Stimulated activated naive CD8-positive, alpha-beta T cell treated with anti-CD3 and anti-CD28 coated beads, Interleukin-15, Interleukin-2, amounts not matched to agents 100 ng/mL and 50 ng/mL, for 24 hours (primary cell): Measurements from ENCODE around the gene GOLT1A.

Source experiments
- H3K27ac Mint-ChIP-seq: one replicate; pipeline ENCODE4 v1.8.0; 2021; ENCODE audit warnings: mild to moderate bottlenecking, mixed read lengths
- H3K27me3 Mint-ChIP-seq: one replicate; pipeline ENCODE4 v1.8.0; 2021; ENCODE audit warnings: mixed read lengths
- H3K36me3 Mint-ChIP-seq: one replicate; pipeline ENCODE4 v1.8.0; 2021; ENCODE audit warnings: low read depth, mixed read lengths
- H3K4me1 Mint-ChIP-seq: one replicate; pipeline ENCODE4 v1.8.0; 2021; ENCODE audit warnings: low read depth, mixed read lengths
- H3K4me3 Mint-ChIP-seq: one replicate; pipeline ENCODE4 v1.8.0; 2021; ENCODE audit warnings: mild to moderate bottlenecking, mixed read lengths
- H3K9me3 Mint-ChIP-seq: one replicate; pipeline ENCODE4 v1.8.0; 2021; ENCODE audit warnings: mixed read lengths

GOLT1A gene

DNA sequence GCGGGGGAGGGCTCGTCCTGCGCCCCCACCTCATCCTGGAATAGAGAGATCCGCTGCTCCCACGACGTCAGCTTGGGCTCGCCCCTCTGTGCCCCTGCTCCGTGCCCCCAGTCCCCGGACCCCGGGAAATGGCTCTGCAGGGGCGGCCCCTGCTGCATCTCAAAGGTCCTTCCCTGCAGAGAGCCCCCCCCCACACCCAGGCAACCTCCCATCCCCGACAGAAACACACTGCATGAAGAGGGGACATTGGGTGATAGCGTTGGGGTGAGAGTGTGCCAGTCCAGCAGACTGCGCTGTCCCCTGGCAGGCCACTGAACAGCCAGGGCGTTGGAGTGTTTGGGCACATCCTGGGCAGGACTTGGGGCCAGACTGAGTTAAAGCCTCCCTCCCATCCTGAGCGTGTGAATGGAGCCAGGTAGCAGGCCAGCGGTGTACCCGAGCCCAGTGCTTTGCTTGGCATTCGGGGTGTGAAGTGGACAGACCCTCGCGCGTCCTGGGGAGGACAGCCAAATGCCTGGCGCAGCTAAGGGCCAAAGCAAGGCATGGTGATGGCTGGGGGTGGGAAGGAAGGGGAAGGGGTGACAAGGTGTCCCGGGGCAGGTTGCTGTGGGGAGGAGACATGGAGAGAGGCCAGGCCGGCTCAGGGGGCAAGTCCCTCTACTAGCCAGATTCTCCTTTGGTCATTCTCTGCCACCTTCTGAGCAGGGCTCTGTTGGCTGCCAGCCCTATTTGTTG lies 61.3 kb downstream of the GOLT1A start:
- Mint-ChIP-seq H3K9me3 (no peaks in the 10 kb centered on the region), H3K4me3 (peak overlapping the region; percentile 67), H3K27ac (no peak overlapping the region), H3K36me3 (no peaks in the 10 kb centered on the region), H3K4me1 (peaks cover 6% of the 10 kb centered on the region), H3K27me3 (no peaks in the 10 kb centered on the region)

DNA sequence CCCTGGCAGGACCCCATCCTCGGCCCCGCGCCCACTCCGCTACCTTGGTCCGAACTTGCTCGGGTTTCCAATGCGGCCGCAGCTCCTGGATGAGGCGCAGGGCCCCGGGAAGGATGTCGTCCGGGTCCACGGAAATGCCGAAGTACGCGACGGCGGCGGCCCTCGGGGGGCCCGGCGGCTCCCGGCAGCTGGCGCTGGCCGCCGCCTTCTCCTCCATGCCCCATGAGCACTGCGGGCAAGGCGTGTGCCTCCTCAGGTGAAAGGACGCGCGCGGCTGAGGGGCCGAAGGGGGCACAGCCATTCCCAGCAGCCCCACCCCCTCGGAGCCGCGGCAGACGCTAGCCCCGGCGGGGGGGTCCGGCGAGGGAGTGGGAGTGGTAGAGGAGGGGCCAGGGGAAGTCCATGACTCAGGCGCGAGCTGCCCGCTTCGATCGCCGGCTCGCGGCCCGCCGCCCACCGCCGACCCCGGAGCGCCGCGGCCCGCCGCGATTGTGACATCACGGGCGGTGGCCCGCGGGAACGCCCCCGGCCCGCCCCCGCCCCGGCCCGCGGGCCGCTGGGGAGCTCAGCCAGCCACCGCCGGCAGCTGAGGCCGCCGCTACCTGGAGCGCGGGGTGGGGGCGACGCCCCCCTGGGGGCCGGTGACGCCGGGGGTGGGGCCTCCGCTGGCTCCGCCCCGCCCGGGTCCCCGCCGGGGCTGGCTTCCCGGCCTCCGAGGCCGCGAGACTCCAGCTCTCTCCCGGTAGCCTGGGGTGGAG lies 62.1 kb downstream of the GOLT1A start, which contains the start of gene ETNK2:
TSS of gene ETNK2 (minus strand) at position 493 of the 758 bp plus-strand sequence. CDS start at position 301, 192 bp downstream.
- Mint-ChIP-seq H3K27ac (no peak within 1 kb of the TSS), H3K4me3 (peak within 1 kb of the TSS; percentile 67), H3K27me3 (no peaks in the 10 kb centered on the region)

DNA sequence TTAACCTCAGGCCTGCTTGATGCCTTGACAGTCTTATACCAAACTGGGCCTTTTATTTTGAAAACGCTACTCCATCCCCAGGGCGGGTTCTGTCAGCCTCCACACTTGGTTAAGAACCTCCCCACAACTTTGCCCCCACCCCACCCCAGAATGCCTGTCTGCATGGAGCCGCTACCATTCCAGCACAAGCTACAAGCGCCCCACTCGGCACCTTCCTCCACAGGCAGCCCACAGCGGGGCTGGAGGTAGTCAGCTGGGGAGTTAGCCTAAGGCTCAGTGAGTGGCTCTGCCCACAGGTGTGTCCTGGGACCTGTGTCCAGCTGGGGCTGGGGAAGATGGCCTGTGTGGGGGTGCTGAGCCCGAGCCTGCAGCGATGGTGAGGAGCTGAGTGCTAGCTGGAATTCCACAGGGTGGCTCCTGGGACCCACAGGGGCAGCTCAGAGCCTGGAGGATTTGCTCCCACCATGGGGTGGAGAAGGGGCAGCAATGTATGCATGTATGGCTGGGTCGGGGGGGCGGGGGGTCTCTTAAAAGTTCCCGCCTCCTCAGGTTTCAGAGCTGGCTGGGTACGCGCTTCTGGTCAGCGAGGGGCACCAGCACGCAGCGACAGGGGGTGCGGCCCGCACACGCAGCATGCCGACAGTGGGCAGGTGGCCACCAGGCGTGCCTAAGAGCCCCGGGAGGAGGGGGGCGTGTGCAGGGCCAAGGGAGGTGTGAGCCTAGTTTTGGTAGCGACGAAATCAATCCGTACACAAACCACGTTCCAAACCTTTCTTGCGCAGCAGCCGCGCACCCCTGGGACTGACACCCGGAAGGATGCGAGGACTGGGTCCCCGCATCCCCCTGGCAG lies 62.9 kb downstream of the GOLT1A start:
- H3K4me3 Mint-ChIP-seq: peak overlapping the region; percentile 2
- no peaks in the 10 kb centered on the region for H3K27me3 Mint-ChIP-seq
- no peak overlapping the region for H3K27ac Mint-ChIP-seq
- peaks cover 6% of the 10 kb centered on the region for H3K4me1 Mint-ChIP-seq
- H3K9me3 Mint-ChIP-seq: no peaks in the 10 kb centered on the region
- H3K36me3 Mint-ChIP-seq: no peaks in the 10 kb centered on the region

More for the DNA sequence above, 62.1 kb downstream of the GOLT1A start, which contains the start of gene ETNK2:
- no peaks in the 10 kb centered on the region for H3K9me3 Mint-ChIP-seq
- H3K4me1 Mint-ChIP-seq: peaks cover 6% of the 10 kb centered on the region
- no peaks in the 10 kb centered on the region for H3K36me3 Mint-ChIP-seq

DNA sequence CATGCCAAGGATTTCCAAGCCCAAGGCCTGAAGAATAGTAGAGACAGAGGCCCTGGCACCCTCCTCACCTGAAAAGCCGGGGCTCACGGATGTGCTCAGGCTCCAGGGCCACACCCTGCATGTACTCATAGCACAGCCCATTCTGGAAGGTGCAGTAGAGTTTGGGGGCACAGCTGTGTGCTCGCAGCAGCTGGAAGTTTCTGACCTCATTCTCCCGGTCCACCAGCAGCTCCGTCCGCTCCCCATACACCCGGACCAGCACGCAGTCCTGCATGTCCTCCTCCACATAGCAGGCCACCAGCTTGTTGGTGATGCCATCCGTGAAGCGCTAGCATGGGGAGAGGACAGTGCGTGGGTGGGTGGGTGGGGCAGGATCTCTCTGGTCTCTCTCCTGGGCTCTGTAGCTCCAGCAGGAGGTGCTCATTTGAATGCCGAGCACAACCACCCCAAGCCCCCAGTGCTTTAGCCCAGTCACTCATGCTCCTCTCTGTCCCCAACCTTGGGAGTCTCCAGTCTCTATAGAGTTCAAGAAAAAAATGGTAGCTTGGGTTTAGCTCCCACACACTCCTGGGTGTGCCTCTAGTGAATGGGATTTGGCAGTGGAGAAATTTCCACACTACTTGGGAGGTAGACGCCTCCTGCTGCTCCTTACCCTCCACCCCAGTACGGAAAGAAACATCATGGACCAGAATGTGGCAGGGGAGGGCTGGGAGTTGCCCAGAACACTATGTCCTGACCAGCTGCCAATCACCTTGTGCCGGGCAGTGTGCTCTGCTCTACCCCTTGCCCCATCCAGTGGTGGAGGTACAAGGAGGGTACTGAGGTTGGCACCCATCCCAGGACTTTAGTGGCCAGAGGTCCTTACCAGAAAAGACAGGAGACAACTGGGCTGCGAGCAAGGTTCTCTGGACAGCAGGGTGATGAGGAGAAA lies 63.9 kb downstream of the GOLT1A start:
- peaks cover 6% of the 10 kb centered on the region for H3K4me1 Mint-ChIP-seq
- H3K36me3 Mint-ChIP-seq: no peaks in the 10 kb centered on the region
- H3K4me3 Mint-ChIP-seq: no peak overlapping the region
- no peaks in the 10 kb centered on the region for H3K9me3 Mint-ChIP-seq
- no peak overlapping the region for H3K27ac Mint-ChIP-seq
- no peaks in the 10 kb centered on the region for H3K27me3 Mint-ChIP-seq

DNA sequence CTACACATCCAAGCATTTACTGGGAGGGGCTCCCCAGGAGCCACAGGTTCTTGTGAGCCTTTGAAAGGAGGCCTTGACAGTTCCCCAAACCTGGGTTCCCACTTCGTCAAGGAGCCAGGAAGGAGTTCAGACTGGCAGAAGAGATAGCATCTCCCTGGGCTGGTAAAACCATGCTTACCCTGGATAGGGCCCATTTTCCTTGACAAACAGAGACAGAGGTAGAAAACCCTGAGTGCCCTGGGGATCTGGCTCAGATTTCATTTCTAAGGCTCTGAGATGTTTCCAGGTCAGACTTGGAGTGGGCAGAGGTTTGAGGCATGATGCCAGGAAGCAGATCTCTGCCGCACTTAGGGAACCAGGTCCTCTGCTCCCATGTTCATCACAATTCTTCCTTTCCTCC lies 64.7 kb downstream of the GOLT1A start:
- no peak overlapping the region for H3K4me3 Mint-ChIP-seq
- no peak overlapping the region for H3K27ac Mint-ChIP-seq
- peaks cover 6% of the 10 kb centered on the region for H3K4me1 Mint-ChIP-seq
- no peaks in the 10 kb centered on the region for H3K9me3 Mint-ChIP-seq
- peaks cover 3% of the 10 kb centered on the region for H3K27me3 Mint-ChIP-seq
- no peaks in the 10 kb centered on the region for H3K36me3 Mint-ChIP-seq
